Stomach (tissue), 9 donors: ENCODE measurements around the gene ANKRD33. TPM values are rescaled to one million over a fixed set of nuclear protein-coding genes. Genes with fewer than 3 reads are reported as not detected.
A peak's percentile ranks its signal among the peaks of the same experiment; 100 is the strongest.

Experiments used
- DNase-seq, 2 donors: peaks; one replicate each; pipeline versions ENCODE4 v3.0.0 to v3.0.0-alpha.2; 2013 to 2019
- H3K27ac ChIP-seq, 5 donors: fragments of 200-600 bp in 4 of 5; sonication (generic) in 4 of 5; one replicate each; pipeline ENCODE4 v1.5.1; 2013 to 2019; ENCODE audit warnings: mild to moderate bottlenecking in 1 of 5, moderate library complexity in 1 of 5
- H3K27me3 ChIP-seq, 3 donors: fragments of 200-600 bp; sonication (generic); one replicate each; pipeline ENCODE4 v1.5.1; 2017 to 2019; ENCODE audit warnings: mixed run types in 1 of 3
- H3K36me3 ChIP-seq, 4 donors: fragments of 200-600 bp; sonication (generic); 1 replicate in 3 of 4; 2 replicates in 1 of 4; pipeline ENCODE4 v1.5.1; 2016 to 2019
- H3K4me1 ChIP-seq, 4 donors: fragments of 200-600 bp; sonication (generic); one replicate each; pipeline ENCODE4 v1.5.1; 2016 to 2019
- H3K4me3 ChIP-seq, 4 donors: fragments of 200-600 bp; sonication (generic) in 3 of 4; one replicate each; pipeline ENCODE4 v1.5.1; 2016 to 2019; ENCODE audit warnings: mild to moderate bottlenecking in 1 of 4
- H3K9me3 ChIP-seq, 4 donors: fragments of 200-600 bp; sonication (generic); one replicate each; pipeline ENCODE4 v1.5.1; 2016 to 2019
- EP300 ChIP-seq: sonication (generic); formaldehyde crosslinking; IDR thresholded peaks from one replicate; pipeline ENCODE4 v1.6.1; 2017; ENCODE audit warnings: antibody characterized with exemption
- POLR2A ChIP-seq, 4 donors: fragments of 450-650 bp; IDR thresholded peaks; one replicate each; pipeline ENCODE4 v1.6.1; 2016; ENCODE audit warnings: antibody characterized with exemption in 4 of 4, control low read depth in 2 of 4, mild to moderate bottlenecking in 1 of 4, moderate library complexity in 1 of 4
- POLR2AphosphoS5 ChIP-seq, 3 donors: sonication (generic); formaldehyde crosslinking; IDR thresholded peaks; one replicate each; pipeline ENCODE4 v1.6.1; 2016; ENCODE audit warnings: antibody characterized with exemption in 3 of 3
- WGBS, 5 donors: extraction: QIAGEN DNeasy Blood & Tissue Kit in 3 of 5; methylation state at CpG; one replicate each; pipeline versions ENCODE4 v1.1.5 to v1.1.7; 2013 to 2018; 5-methylcytosine and 5-hydroxymethylcytosine counted together
- intact Hi-C: fragments of 100-400 bp; cut with DNase I; formaldehyde crosslinking; loops from one replicate; pipeline ENCODE4 v1.15.1; 2023; ENCODE audit warnings: low total_unique reads
- polyA plus RNA-seq, 3 donors: library from polyadenylated mRNA; stranded (reverse); fragments of 200-250 nt; gene quantifications; one replicate each; pipeline ENCODE4 v1.2.3, GENCODE V29; 2013
- total RNA-seq, 5 donors: library from RNA; depleted of rRNA; stranded (reverse); fragments of >200 nt; gene quantifications; one replicate each; pipeline versions ENCODE4 v1.1.0 to v1.2.3, GENCODE V29; 2014 to 2016
- TF ChIP-seq, protein P1 (sequence below), 7 experiments: fragments of 450-650 bp in 4 of 7; fragments of 200-600 bp in 3 of 7; sonication (generic) in 3 of 7; IDR thresholded peaks; one replicate each; pipeline ENCODE4 v1.5.1; 2016 to 2019; ENCODE audit warnings: antibody characterized with exemption in 7 of 7, control low read depth in 2 of 7, mild to moderate bottlenecking in 1 of 7
- donor health status: healthy with polysubstance abuse.
- donor health status: Bipolar disorder and iron deficiency.
- donor health status: healthy.

The ANKRD33 gene
- total and polyA plus RNA-seq, 8 donors: not detected

DNA sequence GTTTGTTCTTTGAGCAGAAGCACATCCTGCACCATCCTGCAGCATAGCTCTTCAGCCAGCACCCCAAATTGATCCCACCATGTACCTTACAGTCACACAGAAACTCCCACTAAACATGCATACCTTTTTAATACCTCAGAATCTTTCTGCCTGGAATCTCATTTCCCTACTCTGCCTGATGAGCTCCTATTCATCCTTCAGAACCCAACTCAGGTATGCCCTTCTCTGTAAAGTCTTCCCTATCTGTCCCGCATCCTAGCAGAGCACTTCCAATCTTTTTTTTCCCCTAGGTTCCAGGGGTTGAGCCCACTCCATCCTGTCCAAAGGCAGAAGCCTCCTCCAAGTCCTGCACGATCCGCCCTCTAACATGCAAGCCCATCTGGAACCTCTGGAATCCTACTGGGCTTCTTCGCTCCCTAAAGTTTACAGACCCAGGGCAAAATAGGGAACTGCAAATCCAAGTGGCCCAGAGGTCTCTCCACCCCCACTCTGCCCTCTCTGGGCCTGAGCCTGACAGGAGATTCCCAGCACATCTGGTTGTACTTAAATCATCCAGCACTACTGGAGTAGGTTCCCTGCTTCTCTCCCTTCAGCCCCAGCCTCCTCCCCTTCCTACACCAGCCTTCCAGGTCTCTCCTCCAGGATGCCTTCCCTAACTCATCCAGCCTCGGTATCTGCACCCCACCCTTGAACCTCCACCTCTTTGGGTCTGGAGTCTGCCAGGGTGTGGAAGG is 35.3 kb upstream of the ANKRD33 start:
- no peak overlapping the region for H3K27ac ChIP-seq
- WGBS, 5 donors: 81 to 88% (median 84%) methylated on average over 5 of the region's 5 CpGs

GRCh38 chr12:51855586-51856428 is 32.1 kb upstream of the ANKRD33 start:
- Histone ChIP-seq H3K27me3 (peaks cover 0 to 60% (median 10%) of the 10 kb centered on the region in 3 donors), H3K36me3 (no peaks in the 10 kb centered on the region), H3K4me3 (peak overlapping the region; percentile 11 to 25 (median 18)), H3K27ac (peak overlapping the region in 1 of 5 donors; percentile 3), H3K9me3 (no peaks in the 10 kb centered on the region), H3K4me1 (peaks cover 5 to 18% (median 8%) of the 10 kb centered on the region in 4 donors)
- TF ChIP-seq EP300 (no peak), POLR2A (IDR thresholded peaks at IDR 0.05) (no peak), POLR2AphosphoS5 (IDR thresholded peaks at IDR 0.05) (no peak)
- TF ChIP-seq, protein P1, sequence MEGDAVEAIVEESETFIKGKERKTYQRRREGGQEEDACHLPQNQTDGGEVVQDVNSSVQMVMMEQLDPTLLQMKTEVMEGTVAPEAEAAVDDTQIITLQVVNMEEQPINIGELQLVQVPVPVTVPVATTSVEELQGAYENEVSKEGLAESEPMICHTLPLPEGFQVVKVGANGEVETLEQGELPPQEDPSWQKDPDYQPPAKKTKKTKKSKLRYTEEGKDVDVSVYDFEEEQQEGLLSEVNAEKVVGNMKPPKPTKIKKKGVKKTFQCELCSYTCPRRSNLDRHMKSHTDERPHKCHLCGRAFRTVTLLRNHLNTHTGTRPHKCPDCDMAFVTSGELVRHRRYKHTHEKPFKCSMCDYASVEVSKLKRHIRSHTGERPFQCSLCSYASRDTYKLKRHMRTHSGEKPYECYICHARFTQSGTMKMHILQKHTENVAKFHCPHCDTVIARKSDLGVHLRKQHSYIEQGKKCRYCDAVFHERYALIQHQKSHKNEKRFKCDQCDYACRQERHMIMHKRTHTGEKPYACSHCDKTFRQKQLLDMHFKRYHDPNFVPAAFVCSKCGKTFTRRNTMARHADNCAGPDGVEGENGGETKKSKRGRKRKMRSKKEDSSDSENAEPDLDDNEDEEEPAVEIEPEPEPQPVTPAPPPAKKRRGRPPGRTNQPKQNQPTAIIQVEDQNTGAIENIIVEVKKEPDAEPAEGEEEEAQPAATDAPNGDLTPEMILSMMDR (IDR thresholded peaks at IDR 0.05): no peak
- WGBS, 5 donors: 17 to 26% (median 23%) methylated on average over 10 to 21 of the region's 21 CpGs
- peak in 1 of 2 donors; percentile 74 for DNase-seq
- intact Hi-C loops: no loop called here

More for the DNA sequence above, 35.3 kb upstream of the ANKRD33 start:
- Histone ChIP-seq H3K4me3 (no peak overlapping the region), H3K36me3 (no peaks in the 10 kb centered on the region), H3K27me3 (peaks cover 5 to 73% (median 29%) of the 10 kb centered on the region in 3 donors), H3K9me3 (no peaks in the 10 kb centered on the region), H3K4me1 (peaks cover 13 to 34% (median 22%) of the 10 kb centered on the region in 4 donors)
- intact Hi-C loops: no loop called here
- TF ChIP-seq POLR2AphosphoS5 (IDR thresholded peaks at IDR 0.05): no peak
- no peak for TF ChIP-seq EP300
- TF ChIP-seq POLR2A (IDR thresholded peaks at IDR 0.05): no peak
- TF ChIP-seq, protein P1 (IDR thresholded peaks at IDR 0.05): no peak
- no peak for DNase-seq

- H3K27ac ChIP-seq: no peak overlapping the region
- TF ChIP-seq POLR2A (IDR thresholded peaks at IDR 0.05): no peak
- TF ChIP-seq, protein P1 (IDR thresholded peaks at IDR 0.05): no peak
- TF ChIP-seq POLR2AphosphoS5 (IDR thresholded peaks at IDR 0.05): no peak
- no peak for TF ChIP-seq EP300
- H3K4me1 ChIP-seq: peaks cover 16 to 24% (median 19%) of the 10 kb centered on the region in 4 donors
- intact Hi-C loops: no loop called here
- no peaks in the 10 kb centered on the region for H3K36me3 ChIP-seq
- WGBS, 5 donors: 90 to 95% (median 93%) methylated on average over 3 of the region's 3 CpGs
- H3K4me3 ChIP-seq: no peak overlapping the region
- peaks cover 0 to 83% (median 32%) of the 10 kb centered on the region in 3 donors for H3K27me3 ChIP-seq
- H3K9me3 ChIP-seq: no peaks in the 10 kb centered on the region
- no peak for DNase-seq
These were observed 26.9 kb upstream of the ANKRD33 start for GRCh38 chr12:51860986-51861385.

DNA sequence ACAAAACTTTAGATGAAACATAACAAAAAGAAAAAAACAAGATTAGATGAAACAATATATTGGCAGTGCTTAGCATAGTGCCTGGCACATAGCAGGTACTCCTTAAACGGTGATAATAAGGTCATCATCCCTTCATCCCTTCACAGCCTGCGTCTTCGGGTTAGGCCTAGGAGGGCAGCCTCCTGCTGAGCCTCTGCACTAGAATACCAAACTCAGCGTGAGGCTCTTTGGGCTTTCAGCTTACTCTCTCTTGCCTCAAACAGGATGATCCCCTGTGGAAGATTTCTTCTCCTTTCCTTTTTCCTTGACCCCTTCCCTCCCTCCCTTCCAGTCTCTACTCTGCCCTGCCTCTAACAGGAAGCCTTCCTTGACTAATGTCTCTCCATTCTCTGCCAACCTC is 25.0 kb upstream of the ANKRD33 start:
- peaks cover 0 to 76% (median 26%) of the 10 kb centered on the region in 3 donors for H3K27me3 ChIP-seq
- TF ChIP-seq POLR2A (IDR thresholded peaks at IDR 0.05) (no peak), EP300 (no peak)
- TF ChIP-seq, protein P1 (IDR thresholded peaks at IDR 0.05): no peak

More for the DNA sequence above, 25.0 kb upstream of the ANKRD33 start:
- no peak for DNase-seq
- intact Hi-C loops: no loop called here
- Histone ChIP-seq H3K4me3 (no peak overlapping the region), H3K36me3 (no peaks in the 10 kb centered on the region), H3K9me3 (no peaks in the 10 kb centered on the region), H3K27ac (no peak overlapping the region), H3K4me1 (peaks cover 14 to 20% (median 16%) of the 10 kb centered on the region in 4 donors)
- WGBS, 5 donors: 76 to 86% (median 85%) methylated on average over 4 of the region's 4 CpGs
